OCI-LY7 (cell line): ENCODE data around the gene PPFIA2.

Source experiments
- EZH2phosphoT487 ChIP-seq: fragments of 200-600 bp; sonication (generic); IDR thresholded peaks from 2 replicates; pipeline ENCODE4 v1.6.1; 2018; ENCODE audit warnings: low read depth, borderline replicate concordance, mild to moderate bottlenecking, mixed run types, antibody characterized with exemption, low read length, moderate library complexity, mixed read lengths
- TF ChIP-seq, protein P1 (sequence below): fragments of 200-600 bp; sonication (generic); conservative IDR thresholded peaks from 2 replicates; pipeline ENCODE4 v1.5.1; 2014; ENCODE audit warnings: mild to moderate bottlenecking, antibody characterized with exemption, low read length, moderate library complexity, mixed read lengths

DNA sequence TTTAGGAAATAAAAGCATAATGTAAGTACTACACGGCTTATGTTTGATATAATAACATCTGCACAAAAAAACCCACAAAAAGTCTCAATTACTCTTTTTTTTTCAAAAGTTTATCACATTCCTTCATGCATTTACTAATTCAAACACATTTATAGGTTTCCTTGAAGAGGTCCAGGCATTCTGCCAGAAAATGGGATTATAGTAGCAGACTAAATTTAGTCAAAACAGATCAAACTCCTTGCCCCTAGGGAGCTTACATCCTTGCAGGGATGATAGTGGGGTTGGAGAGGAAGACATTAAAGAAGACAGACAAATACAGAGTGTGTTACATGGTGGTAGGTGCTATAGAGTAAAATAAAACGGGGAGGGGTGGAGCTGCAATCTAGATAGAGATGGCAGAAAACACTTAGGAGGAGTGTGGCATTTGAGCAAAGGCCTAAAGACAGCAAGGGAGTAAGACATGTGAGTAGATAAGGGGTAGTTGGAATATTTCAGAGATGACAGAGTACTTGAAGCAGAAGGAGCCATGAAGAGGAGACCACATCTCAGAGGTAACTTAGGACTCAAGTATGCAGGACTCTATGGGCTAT is 266.9 kb downstream of the PPFIA2 start:
- TF ChIP-seq, protein P1, sequence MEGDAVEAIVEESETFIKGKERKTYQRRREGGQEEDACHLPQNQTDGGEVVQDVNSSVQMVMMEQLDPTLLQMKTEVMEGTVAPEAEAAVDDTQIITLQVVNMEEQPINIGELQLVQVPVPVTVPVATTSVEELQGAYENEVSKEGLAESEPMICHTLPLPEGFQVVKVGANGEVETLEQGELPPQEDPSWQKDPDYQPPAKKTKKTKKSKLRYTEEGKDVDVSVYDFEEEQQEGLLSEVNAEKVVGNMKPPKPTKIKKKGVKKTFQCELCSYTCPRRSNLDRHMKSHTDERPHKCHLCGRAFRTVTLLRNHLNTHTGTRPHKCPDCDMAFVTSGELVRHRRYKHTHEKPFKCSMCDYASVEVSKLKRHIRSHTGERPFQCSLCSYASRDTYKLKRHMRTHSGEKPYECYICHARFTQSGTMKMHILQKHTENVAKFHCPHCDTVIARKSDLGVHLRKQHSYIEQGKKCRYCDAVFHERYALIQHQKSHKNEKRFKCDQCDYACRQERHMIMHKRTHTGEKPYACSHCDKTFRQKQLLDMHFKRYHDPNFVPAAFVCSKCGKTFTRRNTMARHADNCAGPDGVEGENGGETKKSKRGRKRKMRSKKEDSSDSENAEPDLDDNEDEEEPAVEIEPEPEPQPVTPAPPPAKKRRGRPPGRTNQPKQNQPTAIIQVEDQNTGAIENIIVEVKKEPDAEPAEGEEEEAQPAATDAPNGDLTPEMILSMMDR: no peak
- no peak for TF ChIP-seq EZH2phosphoT487
